HEK293 (cell line): ENCODE results near the gene ACTR3C.

ENCODE experiments used
- CTCF ChIA-PET: fragments of 350-600 bp; formaldehyde crosslinking; extraction: SDS; loops from one replicate; lab custom pipeline; 2021; ENCODE audit warnings: antibody characterized with exemption; lab: Yijun Ruan, JAX
- POLR2A ChIA-PET: fragments of 300-600 bp; formaldehyde crosslinking; extraction: SDS; loops from one replicate; lab custom pipeline; 2020; ENCODE audit warnings: antibody characterized with exemption, inconsistent platforms; lab: Yijun Ruan, JAX
- H3K27ac ChIP-seq: fragments of 200-500 bp; sonication (Bioruptor generic); 2 replicates; pipeline ENCODE4 v1.5.1; 2014; ENCODE audit warnings: low read depth, low read length, control low read depth, inconsistent platforms; ENCODE audit errors: extremely low read depth
- H3K36me3 ChIP-seq, 2 experiments: fragments of 200-500 bp in 1 of 2; sonication (Bioruptor generic) in 1 of 2; 1 replicate in 1 of 2; 2 replicates in 1 of 2; pipeline ENCODE4 v1.5.1; 2014 to 2017; ENCODE audit warnings: inconsistent platforms in 2 of 2, low read length in 2 of 2; ENCODE audit not compliant: control insufficient read depth in 2 of 2, insufficient read depth in 1 of 2
- H3K4me1 ChIP-seq: fragments of 200-500 bp; sonication (Bioruptor generic); 2 replicates; pipeline ENCODE4 v1.5.1; 2014; ENCODE audit warnings: mild to moderate bottlenecking, low read length, inconsistent platforms; ENCODE audit not compliant: control insufficient read depth, insufficient read depth
- H3K4me3 ChIP-seq: 2 replicates; pipeline ENCODE4 v1.5.1; 2011; ENCODE audit warnings: low read depth, mild to moderate bottlenecking, control low read depth, low read length, moderate library complexity
- H3K9me3 ChIP-seq: fragments of 200-500 bp; sonication (Bioruptor generic); 2 replicates; pipeline ENCODE4 v1.5.1; 2014; ENCODE audit warnings: low read depth, low read length, inconsistent platforms; ENCODE audit not compliant: control insufficient read depth, insufficient read depth
- EGR2 ChIP-seq: fragments of 450-650 bp; formaldehyde crosslinking; IDR thresholded peaks from 2 replicates; pipeline ENCODE4 v1.5.1; 2016; ENCODE audit warnings: low read depth, missing biosample characterization, missing genetic modification characterization
- INSM2 ChIP-seq: fragments of 450-650 bp; formaldehyde crosslinking; IDR thresholded peaks from 2 replicates; pipeline ENCODE4 v1.5.1; 2016; ENCODE audit warnings: missing biosample characterization, missing genetic modification characterization
- MYNN ChIP-seq: fragments of 450-650 bp; formaldehyde crosslinking; IDR thresholded peaks from 2 replicates; pipeline ENCODE4 v1.5.1; 2016; ENCODE audit warnings: missing biosample characterization, missing genetic modification characterization, borderline replicate concordance
- OSR2 ChIP-seq: fragments of 450-650 bp; formaldehyde crosslinking; IDR thresholded peaks from 2 replicates; pipeline ENCODE4 v1.5.1; 2016; ENCODE audit warnings: missing biosample characterization, missing genetic modification characterization
- ZBTB44 ChIP-seq: fragments of 450-650 bp; IDR thresholded peaks from 2 replicates; pipeline ENCODE4 v1.5.1; 2018; ENCODE audit warnings: missing biosample characterization, mild to moderate bottlenecking, missing genetic modification characterization
- ZFHX2 ChIP-seq: fragments of 450-650 bp; formaldehyde crosslinking; conservative IDR thresholded peaks from 2 replicates; pipeline ENCODE4 v1.5.1; 2016; ENCODE audit warnings: missing biosample characterization, missing genetic modification characterization
- ZIC2 ChIP-seq: fragments of 450-650 bp; formaldehyde crosslinking; IDR thresholded peaks from 2 replicates; pipeline ENCODE4 v1.5.1; 2016; ENCODE audit warnings: missing biosample characterization, missing genetic modification characterization
- ZNF133 ChIP-seq: fragments of 450-650 bp; formaldehyde crosslinking; IDR thresholded peaks from 2 replicates; pipeline ENCODE4 v1.5.1; 2016; ENCODE audit warnings: missing biosample characterization, missing genetic modification characterization
- ZNF155 ChIP-seq: fragments of 450-650 bp; formaldehyde crosslinking; IDR thresholded peaks from 2 replicates; pipeline ENCODE4 v1.5.1; 2016; ENCODE audit warnings: missing biosample characterization, missing genetic modification characterization
- ZNF174 ChIP-seq: fragments of 450-650 bp; formaldehyde crosslinking; IDR thresholded peaks from 2 replicates; pipeline ENCODE4 v1.5.0; 2017; ENCODE audit warnings: missing biosample characterization, mild to moderate bottlenecking, missing genetic modification characterization
- ZNF366 ChIP-seq: fragments of 450-650 bp; formaldehyde crosslinking; conservative IDR thresholded peaks from 2 replicates; pipeline ENCODE4 v1.5.1; 2016; ENCODE audit warnings: missing biosample characterization, missing genetic modification characterization
- ZNF449 ChIP-seq: fragments of 450-650 bp; formaldehyde crosslinking; IDR thresholded peaks from 2 replicates; pipeline ENCODE4 v1.5.1; 2017; ENCODE audit warnings: missing biosample characterization, mild to moderate bottlenecking, missing genetic modification characterization, moderate library complexity
- ZNF48 ChIP-seq: fragments of 450-650 bp; formaldehyde crosslinking; IDR thresholded peaks from 2 replicates; pipeline ENCODE4 v1.5.1; 2016; ENCODE audit warnings: missing biosample characterization, missing genetic modification characterization
- ZNF585B ChIP-seq: fragments of 450-650 bp; formaldehyde crosslinking; IDR thresholded peaks from 2 replicates; pipeline ENCODE4 v1.5.1; 2016; ENCODE audit warnings: missing biosample characterization, missing genetic modification characterization
- ZNF645 ChIP-seq: fragments of 450-650 bp; formaldehyde crosslinking; IDR thresholded peaks from 2 replicates; pipeline ENCODE4; 2016; ENCODE audit warnings: missing biosample characterization, missing genetic modification characterization
- ZSCAN18 ChIP-seq: fragments of 450-650 bp; formaldehyde crosslinking; IDR thresholded peaks from 2 replicates; pipeline ENCODE4 v1.5.1; 2016; ENCODE audit warnings: missing biosample characterization, missing genetic modification characterization

Gene ACTR3C

GRCh38 chr7:150339409-150339809 is 16.1 kb upstream of the ACTR3C start:
- no peak for TF ChIP-seq ZNF133 (tag by site-specific recombination)
- TF ChIP-seq EGR2 (tag by site-specific recombination): peak; percentile 55; the same call in 1 of the 2 replicates
- peak; percentile 52; the same call in 1 of the 2 replicates for TF ChIP-seq ZFHX2
- no peak for TF ChIP-seq ZNF174 (tag by site-specific recombination)
- TF ChIP-seq OSR2 (tag by site-specific recombination): no peak
- TF ChIP-seq MYNN (tag by site-specific recombination): no peak
- TF ChIP-seq ZNF645 (tag by site-specific recombination): no peak
- no peak for TF ChIP-seq ZNF366 (tag by site-specific recombination)
- TF ChIP-seq ZSCAN18 (tag by site-specific recombination): no peak
- Histone ChIP-seq H3K9me3 (no peaks in the 10 kb centered on the region), H3K36me3 (peaks cover 0 to 30% of the 10 kb centered on the region in 2 experiments; a peak in 1 of 3 replicates), H3K27ac (no peak overlapping the region), H3K4me3 (no peak overlapping the region), H3K4me1 (no peaks in the 10 kb centered on the region)
- ChIA-PET POLR2A (no interaction called here), CTCF (no interaction called here)

GRCh38 chr7:150338166-150338829 is 15.0 kb upstream of the ACTR3C start:
- POLR2A ChIA-PET: no interaction called here
- TF ChIP-seq ZNF48 (tag by site-specific recombination): no peak
- TF ChIP-seq ZIC2: peak; percentile 47
- TF ChIP-seq ZNF449 (tag by site-specific recombination): peak; percentile 98
- TF ChIP-seq ZNF155 (tag by site-specific recombination): no peak
- CTCF ChIA-PET: interaction anchor here (0.6 kb wide), 1 partner anchor 80 kb away, joined by 3 read pairs; no protein-coding TSS in a partner anchor
- no peaks in the 10 kb centered on the region for H3K9me3 ChIP-seq
- H3K27ac ChIP-seq: no peak overlapping the region
- H3K4me1 ChIP-seq: no peaks in the 10 kb centered on the region
- H3K36me3 ChIP-seq: peaks cover 0 to 39% of the 10 kb centered on the region in 2 experiments; a peak in 1 of 3 replicates
- no peak overlapping the region for H3K4me3 ChIP-seq

- POLR2A ChIA-PET: no interaction called here
- Histone ChIP-seq H3K9me3 (no peaks in the 10 kb centered on the region), H3K36me3 (peaks cover 0 to 45% of the 10 kb centered on the region in 2 experiments; a peak in 1 of 3 replicates), H3K4me3 (no peak overlapping the region), H3K4me1 (no peaks in the 10 kb centered on the region), H3K27ac (no peak overlapping the region)
- TF ChIP-seq ZNF585B (tag by site-specific recombination) (no peak), ZBTB44 (no peak), INSM2 (tag by site-specific recombination) (no peak)
- CTCF ChIA-PET: no interaction called here
Measured at GRCh38 chr7:150337659-150338081, 14.3 kb upstream of the ACTR3C start.
